22Rv1 (cell line): ENCODE measurements around the gene EIF1.

Source experiments
- H3K27ac ChIP-seq: fragments of 450-650 bp; 2 replicates; pipeline ENCODE4 v1.5.1; 2017
- CTCF ChIP-seq: fragments of 450-650 bp; IDR thresholded peaks from 2 replicates; pipeline ENCODE4 v1.5.1; 2017; ENCODE audit warnings: mild to moderate bottlenecking
- ZFX ChIP-seq: fragments of 450-650 bp; IDR thresholded peaks from 2 replicates; pipeline ENCODE4 v1.6.1; 2017; ENCODE audit warnings: antibody characterized with exemption, borderline replicate concordance

EIF1 gene

GRCh38 chr17:41705271-41705991, 16.7 kb downstream of the EIF1 start:
- no peak overlapping the region for H3K27ac ChIP-seq
- no peak for TF ChIP-seq ZFX
- no peak for TF ChIP-seq CTCF

- H3K27ac ChIP-seq = no peak overlapping the region
- no peak for TF ChIP-seq ZFX
- TF ChIP-seq CTCF = no peak
Measured at GRCh38 chr17:41707803-41708669, 19.4 kb downstream of the EIF1 start.

- TF ChIP-seq ZFX (no peak), CTCF (no peak)
- no peak overlapping the region for H3K27ac ChIP-seq
Measured at GRCh38 chr17:41710472-41711090, 21.9 kb downstream of the EIF1 start.

GRCh38 chr17:41711669-41712400, 23.1 kb downstream of the EIF1 start, which contains the start of gene GAST:
Gene GAST (plus strand): TSS chr17:41712331. CDS start chr17:41715437, 3,106 bp downstream.
- no peak within 1 kb of the TSS for H3K27ac ChIP-seq
- no peak for TF ChIP-seq CTCF
- TF ChIP-seq ZFX = no peak

DNA sequence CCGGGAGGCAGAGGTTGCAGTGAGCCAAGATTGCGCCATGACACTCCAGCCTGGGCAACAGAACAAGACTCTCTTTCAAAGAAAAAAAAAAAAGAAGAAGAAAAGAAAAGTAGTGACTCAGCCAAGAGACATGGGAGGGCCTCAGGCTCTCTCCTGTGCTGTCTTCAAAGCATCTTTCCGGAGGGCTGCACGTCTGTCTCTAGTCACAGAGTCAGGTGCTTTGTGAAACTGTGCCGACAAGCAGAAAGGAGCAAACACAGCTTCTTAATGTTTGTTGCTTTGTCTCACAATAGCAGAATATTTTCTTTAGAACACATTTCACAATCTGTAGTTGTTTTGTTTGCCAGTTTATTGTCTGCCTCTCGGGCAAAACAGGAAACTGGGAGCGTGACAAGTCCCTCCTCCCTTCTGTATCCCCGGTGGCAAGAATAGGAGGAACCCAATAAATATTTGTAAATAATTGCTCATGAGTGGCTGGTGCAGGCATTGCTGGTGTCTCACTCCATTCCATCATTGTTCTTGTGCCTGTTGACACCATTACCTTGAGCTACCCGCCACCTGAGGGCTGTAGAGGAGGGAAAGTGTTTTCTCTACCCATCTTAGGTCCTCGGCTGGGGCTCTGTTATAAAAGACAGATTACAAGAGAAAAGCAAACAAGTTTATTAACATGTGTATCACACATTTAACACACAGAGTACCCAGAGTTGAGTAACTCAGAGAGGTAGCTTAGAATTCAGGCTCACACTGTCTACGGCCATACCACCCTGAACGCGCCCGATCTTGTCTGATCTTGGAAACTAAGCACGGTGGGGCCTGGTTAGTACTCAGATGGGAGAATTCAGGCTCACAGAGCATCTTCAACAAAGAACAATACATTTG, 29.0 kb downstream of the EIF1 start:
- peak overlapping the region; percentile 39; the same call in 1 of the 2 replicates for H3K27ac ChIP-seq
- TF ChIP-seq CTCF (no peak), ZFX (no peak)

GRCh38 chr17:41718287-41718645, 29.6 kb downstream of the EIF1 start:
- peak overlapping the region; percentile 39; the same call in 1 of the 2 replicates for H3K27ac ChIP-seq
- TF ChIP-seq CTCF = no peak
- TF ChIP-seq ZFX = no peak
